Neural cell (in vitro differentiated cells): ENCODE results near the gene FCRL2. TPM values are rescaled to one million over a fixed set of nuclear protein-coding genes. Genes with fewer than 3 reads are reported as not detected.

Experiments used
- H2AFZ ChIP-seq: fragments of 200-600, 300-800 bp; sonication (generic), shearing (Covaris generic); 2 replicates; pipeline ENCODE4 v1.6.0; 2014; ENCODE audit warnings: low read depth, mild to moderate bottlenecking, antibody characterized with exemption, low read length, moderate library complexity
- H3F3A ChIP-seq: fragments of 200-600 bp; shearing (Covaris generic); 2 replicates; pipeline ENCODE4 v1.6.1; 2016; ENCODE audit warnings: mild to moderate bottlenecking, moderate library complexity, mixed read lengths, antibody characterized with exemption, low read length; ENCODE audit not compliant: insufficient read depth, poor library complexity, severe bottlenecking
- H3K27ac ChIP-seq: fragments of 200-600, 300-800 bp; sonication (generic), shearing (Covaris generic); 2 replicates; pipeline ENCODE4 v1.5.1; 2014; ENCODE audit warnings: mild to moderate bottlenecking, low read length, moderate library complexity
- H3K27me3 ChIP-seq: fragments of 300-800, 200-600 bp; sonication (generic), shearing (Covaris generic); 2 replicates; pipeline ENCODE4 v1.6.0; 2014; ENCODE audit warnings: mild to moderate bottlenecking, low read depth, low read length, moderate library complexity; ENCODE audit not compliant: insufficient read depth
- H3K36me3 ChIP-seq: fragments of 300-800, 200-600 bp; sonication (generic), shearing (Covaris generic); 2 replicates; pipeline ENCODE4 v1.5.1; 2014; ENCODE audit warnings: mild to moderate bottlenecking, antibody characterized with exemption, low read length, moderate library complexity; ENCODE audit not compliant: insufficient read depth
- H3K4me2 ChIP-seq: fragments of 300-800, 200-600 bp; sonication (generic), shearing (Covaris generic); 2 replicates; pipeline ENCODE4 v1.6.0; 2014; ENCODE audit warnings: mild to moderate bottlenecking, low read length
- H3K4me3 ChIP-seq: fragments of 300-800, 200-600 bp; sonication (generic), shearing (Covaris generic); 2 replicates; pipeline ENCODE4 v1.5.1; 2014; ENCODE audit warnings: mild to moderate bottlenecking, low read length, moderate library complexity
- H3K79me2 ChIP-seq: fragments of 200-600 bp; shearing (Covaris generic); replicated peaks from 2 replicates; pipeline ENCODE4 v1.6.0; 2014; ENCODE audit warnings: mild to moderate bottlenecking, low read length, moderate library complexity; ENCODE audit not compliant: insufficient read depth
- H3K9ac ChIP-seq: fragments of 300-800, 200-600 bp; sonication (generic), shearing (Covaris generic); 2 replicates; pipeline ENCODE4 v1.6.1; 2016; ENCODE audit warnings: mild to moderate bottlenecking, low read length, mixed read lengths
- H3K9me2 ChIP-seq: fragments of 200-600 bp; shearing (Covaris generic); 2 replicates; pipeline ENCODE4 v1.6.1; 2016; ENCODE audit warnings: mild to moderate bottlenecking, low read length, mixed read lengths; ENCODE audit not compliant: insufficient read depth
- H3K9me3 ChIP-seq: fragments of 200-600, 300-800 bp; sonication (generic), shearing (Covaris generic); 2 replicates; pipeline ENCODE4 v1.6.1; 2016; ENCODE audit warnings: mild to moderate bottlenecking, mixed run types, low read length, moderate library complexity, mixed read lengths
- H4K20me1 ChIP-seq: fragments of 200-600 bp; shearing (Covaris generic); 2 replicates; pipeline ENCODE4 v1.6.1; 2016; ENCODE audit warnings: mild to moderate bottlenecking, mixed run types; ENCODE audit not compliant: insufficient read depth
- EP300 ChIP-seq: fragments of 450-650 bp; conservative IDR thresholded peaks from 2 replicates; pipeline ENCODE4 v1.6.1; 2014; ENCODE audit warnings: antibody characterized with exemption, mild to moderate bottlenecking, moderate library complexity; ENCODE audit not compliant: poor library complexity, severe bottlenecking
- EZH2 ChIP-seq: fragments of 200-600, 300-800 bp; shearing (Covaris generic), sonication (generic); IDR thresholded peaks from 2 replicates; pipeline ENCODE4 v1.6.1; 2014; ENCODE audit warnings: antibody characterized with exemption, low read length, borderline replicate concordance, mild to moderate bottlenecking; ENCODE audit not compliant: insufficient read depth, poor library complexity, severe bottlenecking
- MXI1 ChIP-seq: fragments of 450-650 bp; conservative IDR thresholded peaks from 2 replicates; pipeline ENCODE4 v1.6.1; 2014; ENCODE audit warnings: antibody characterized with exemption, mild to moderate bottlenecking; ENCODE audit not compliant: poor library complexity, severe bottlenecking
- POLR2AphosphoS5 ChIP-seq: IDR thresholded peaks from 2 replicates; pipeline ENCODE4 v1.6.1; 2012
- RAD21 ChIP-seq: fragments of 450-650 bp; conservative IDR thresholded peaks from 2 replicates; pipeline ENCODE4 v1.6.1; 2014; ENCODE audit warnings: antibody characterized with exemption, mild to moderate bottlenecking, moderate library complexity
- REST ChIP-seq: IDR thresholded peaks from 2 replicates; pipeline ENCODE4 v1.6.1; 2012; ENCODE audit warnings: borderline replicate concordance
- polyA plus RNA-seq: library from polyadenylated mRNA; depleted of rRNA; stranded (reverse); fragments of >200 nt; gene quantifications from 2 replicates; pipeline ENCODE4 v1.2.3, GENCODE V29; 2014
- TF ChIP-seq, protein P1 (sequence below): fragments of 450-650 bp; IDR thresholded peaks from 2 replicates; pipeline ENCODE4 v1.5.1; 2014; ENCODE audit warnings: antibody characterized with exemption, mild to moderate bottlenecking, moderate library complexity; ENCODE audit not compliant: poor library complexity, severe bottlenecking

Gene FCRL2
- polyA plus RNA-seq, 1 donor from 2014 or later = not detected

DNA sequence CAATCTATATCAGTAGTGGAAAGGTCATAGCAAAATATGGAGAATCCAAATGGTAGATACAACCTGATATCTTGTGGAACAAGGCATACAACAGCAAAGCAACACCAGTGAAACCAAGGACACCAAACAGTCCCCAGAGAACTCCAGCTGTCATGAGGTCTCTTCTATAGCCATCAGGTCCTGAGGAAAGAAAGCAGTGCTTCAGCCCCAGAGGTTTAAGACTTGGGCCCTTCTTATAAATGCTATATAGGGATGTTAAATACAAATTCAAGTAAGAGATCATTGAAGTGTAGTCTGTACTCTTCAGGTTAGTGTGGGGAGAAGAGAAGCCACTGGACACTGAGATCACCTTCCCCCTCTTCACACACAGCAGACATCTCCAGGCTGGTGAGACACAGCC, 10.1 kb downstream of the FCRL2 start:
- Histone ChIP-seq H2AFZ (no peak overlapping the region), H3K9me3 (no peaks in the 10 kb centered on the region), H3K79me2 (no peaks in the 10 kb centered on the region), H4K20me1 (no peaks in the 10 kb centered on the region), H3K27me3 (no peaks in the 10 kb centered on the region), H3K27ac (no peak overlapping the region), H3K4me3 (no peak overlapping the region), H3K4me2 (no peak overlapping the region), H3F3A (no peaks in the 10 kb centered on the region), H3K9me2 (no peaks in the 10 kb centered on the region), H3K9ac (no peak overlapping the region), H3K36me3 (no peaks in the 10 kb centered on the region)
- TF ChIP-seq MXI1 (no peak), REST (no peak), EP300 (no peak), EZH2 (no peak), POLR2AphosphoS5 (no peak)

GRCh38 chr1:157758018-157758417, 18.9 kb downstream of the FCRL2 start:
- Histone ChIP-seq H3K4me3 (no peak overlapping the region), H3K79me2 (no peaks in the 10 kb centered on the region), H4K20me1 (no peaks in the 10 kb centered on the region), H3K4me2 (no peak overlapping the region), H3K36me3 (no peaks in the 10 kb centered on the region), H3K9me3 (no peaks in the 10 kb centered on the region), H3K9me2 (no peaks in the 10 kb centered on the region), H3F3A (no peaks in the 10 kb centered on the region), H3K27ac (no peak overlapping the region), H3K9ac (no peak overlapping the region), H3K27me3 (no peaks in the 10 kb centered on the region), H2AFZ (no peak overlapping the region)
- TF ChIP-seq, protein P1, sequence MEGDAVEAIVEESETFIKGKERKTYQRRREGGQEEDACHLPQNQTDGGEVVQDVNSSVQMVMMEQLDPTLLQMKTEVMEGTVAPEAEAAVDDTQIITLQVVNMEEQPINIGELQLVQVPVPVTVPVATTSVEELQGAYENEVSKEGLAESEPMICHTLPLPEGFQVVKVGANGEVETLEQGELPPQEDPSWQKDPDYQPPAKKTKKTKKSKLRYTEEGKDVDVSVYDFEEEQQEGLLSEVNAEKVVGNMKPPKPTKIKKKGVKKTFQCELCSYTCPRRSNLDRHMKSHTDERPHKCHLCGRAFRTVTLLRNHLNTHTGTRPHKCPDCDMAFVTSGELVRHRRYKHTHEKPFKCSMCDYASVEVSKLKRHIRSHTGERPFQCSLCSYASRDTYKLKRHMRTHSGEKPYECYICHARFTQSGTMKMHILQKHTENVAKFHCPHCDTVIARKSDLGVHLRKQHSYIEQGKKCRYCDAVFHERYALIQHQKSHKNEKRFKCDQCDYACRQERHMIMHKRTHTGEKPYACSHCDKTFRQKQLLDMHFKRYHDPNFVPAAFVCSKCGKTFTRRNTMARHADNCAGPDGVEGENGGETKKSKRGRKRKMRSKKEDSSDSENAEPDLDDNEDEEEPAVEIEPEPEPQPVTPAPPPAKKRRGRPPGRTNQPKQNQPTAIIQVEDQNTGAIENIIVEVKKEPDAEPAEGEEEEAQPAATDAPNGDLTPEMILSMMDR = no peak
- no peak for TF ChIP-seq REST
- TF ChIP-seq EZH2 = no peak
- no peak for TF ChIP-seq RAD21
- TF ChIP-seq POLR2AphosphoS5 = no peak
- TF ChIP-seq MXI1 = no peak
